Stimulated activated effector memory CD8-positive, alpha-beta T cell treated with anti-CD3 and anti-CD28 coated beads, Interleukin-12 subunit alpha, Interleukin-12 subunit beta, amount 100 ng/mL, for 72 hours (primary cell): ENCODE data around the gene CLIC5.
A peak's percentile ranks its signal among the peaks of the same experiment; 100 is the strongest.

Experiments
- ATAC-seq: fragments of 150-1000 bp; cut with Tn5 transposase; 2 replicates; pipeline ENCODE4 v1.10.0; 2021
- DNase-seq, 2 donors: peaks; one replicate each; pipeline ENCODE4 v3.0.0; 2021 to 2022; ENCODE audit warnings: low spot score in 2 of 2
- H3K27ac Mint-ChIP-seq: one replicate; pipeline ENCODE4 v1.8.0; 2022; ENCODE audit warnings: mild to moderate bottlenecking, mixed read lengths
- H3K36me3 Mint-ChIP-seq: one replicate; pipeline ENCODE4 v1.8.0; 2022; ENCODE audit warnings: mild to moderate bottlenecking, mixed read lengths
- H3K4me1 Mint-ChIP-seq: one replicate; pipeline ENCODE4 v1.8.0; 2022; ENCODE audit warnings: mixed read lengths
- H3K4me3 Mint-ChIP-seq: one replicate; pipeline ENCODE4 v1.8.0; 2022; ENCODE audit warnings: mild to moderate bottlenecking, mixed read lengths
- H3K9me3 Mint-ChIP-seq: one replicate; pipeline ENCODE4 v1.8.0; 2022; ENCODE audit warnings: mixed read lengths

The CLIC5 gene

GRCh38 chr6:45857827-45858226 lies 157.8 kb downstream of the CLIC5 start:
- H3K36me3 Mint-ChIP-seq: no peaks in the 10 kb centered on the region
- H3K4me1 Mint-ChIP-seq: no peaks in the 10 kb centered on the region
- DNase-seq: no peak
- no peak overlapping the region for H3K27ac Mint-ChIP-seq
- ATAC-seq: no peak
- H3K4me3 Mint-ChIP-seq: no peak overlapping the region
- no peaks in the 10 kb centered on the region for H3K9me3 Mint-ChIP-seq

GRCh38 chr6:45855642-45856394 lies 159.8 kb downstream of the CLIC5 start:
- Mint-ChIP-seq H3K9me3 (no peaks in the 10 kb centered on the region), H3K36me3 (no peaks in the 10 kb centered on the region), H3K4me3 (no peak overlapping the region), H3K4me1 (no peaks in the 10 kb centered on the region), H3K27ac (no peak overlapping the region)
- ATAC-seq: no peak
- DNase-seq: no peak

GRCh38 chr6:45854149-45854742 lies 161.4 kb downstream of the CLIC5 start:
- no peaks in the 10 kb centered on the region for H3K9me3 Mint-ChIP-seq

GRCh38 chr6:45851034-45851400 lies 164.6 kb downstream of the CLIC5 start:
- ATAC-seq (no peak), DNase-seq (no peak)
- Mint-ChIP-seq H3K36me3 (no peaks in the 10 kb centered on the region), H3K4me3 (no peak overlapping the region), H3K9me3 (no peaks in the 10 kb centered on the region), H3K4me1 (no peaks in the 10 kb centered on the region), H3K27ac (no peak overlapping the region)

More at GRCh38 chr6:45854149-45854742, 161.4 kb downstream of the CLIC5 start:
- H3K36me3 Mint-ChIP-seq: no peaks in the 10 kb centered on the region
- no peak overlapping the region for H3K27ac Mint-ChIP-seq
- no peak overlapping the region for H3K4me3 Mint-ChIP-seq
- ATAC-seq (no peak), DNase-seq (no peak)
- no peaks in the 10 kb centered on the region for H3K4me1 Mint-ChIP-seq

GRCh38 chr6:45850378-45851033 lies 165.2 kb downstream of the CLIC5 start:
- DNase-seq (no peak), ATAC-seq (no peak)
- H3K4me3 Mint-ChIP-seq: no peak overlapping the region
- no peaks in the 10 kb centered on the region for H3K9me3 Mint-ChIP-seq
- H3K27ac Mint-ChIP-seq: no peak overlapping the region
- H3K36me3 Mint-ChIP-seq: no peaks in the 10 kb centered on the region
- no peaks in the 10 kb centered on the region for H3K4me1 Mint-ChIP-seq

GRCh38 chr6:45845567-45845966 lies 170.1 kb downstream of the CLIC5 start:
- Mint-ChIP-seq H3K27ac (no peak overlapping the region), H3K4me1 (no peaks in the 10 kb centered on the region), H3K9me3 (no peaks in the 10 kb centered on the region), H3K36me3 (no peaks in the 10 kb centered on the region), H3K4me3 (no peak overlapping the region)
- DNase-seq (no peak), ATAC-seq (no peak)

GRCh38 chr6:45844986-45845385 lies 170.7 kb downstream of the CLIC5 start:
- H3K27ac Mint-ChIP-seq: no peak overlapping the region
- no peaks in the 10 kb centered on the region for H3K9me3 Mint-ChIP-seq
- no peak for ATAC-seq
- H3K4me3 Mint-ChIP-seq: no peak overlapping the region
- no peaks in the 10 kb centered on the region for H3K36me3 Mint-ChIP-seq
- DNase-seq: no peak
- no peaks in the 10 kb centered on the region for H3K4me1 Mint-ChIP-seq

GRCh38 chr6:45843848-45844521 lies 171.7 kb downstream of the CLIC5 start:
- no peaks in the 10 kb centered on the region for H3K36me3 Mint-ChIP-seq
- no peak overlapping the region for H3K4me3 Mint-ChIP-seq
- H3K27ac Mint-ChIP-seq: no peak overlapping the region
- ATAC-seq (no peak), DNase-seq (no peak)
- peaks cover 5% of the 10 kb centered on the region for H3K4me1 Mint-ChIP-seq
- H3K9me3 Mint-ChIP-seq: no peaks in the 10 kb centered on the region

GRCh38 chr6:45841062-45841461 lies 174.6 kb downstream of the CLIC5 start:
- DNase-seq: no peak
- ATAC-seq: no peak
- H3K27ac Mint-ChIP-seq: no peak overlapping the region
- H3K4me1 Mint-ChIP-seq: peaks cover 30% of the 10 kb centered on the region
- no peaks in the 10 kb centered on the region for H3K9me3 Mint-ChIP-seq
- H3K36me3 Mint-ChIP-seq: no peaks in the 10 kb centered on the region
- H3K4me3 Mint-ChIP-seq: no peak overlapping the region

- Mint-ChIP-seq H3K36me3 (no peaks in the 10 kb centered on the region), H3K27ac (peak overlapping the region; percentile 67), H3K9me3 (no peaks in the 10 kb centered on the region), H3K4me3 (no peak overlapping the region), H3K4me1 (peaks cover 42% of the 10 kb centered on the region)
- ATAC-seq (no peak), DNase-seq (no peak)
Observed at GRCh38 chr6:45838996-45839395, 176.7 kb downstream of the CLIC5 start.

- Mint-ChIP-seq H3K27ac (peak overlapping the region; percentile 67), H3K9me3 (no peaks in the 10 kb centered on the region), H3K4me3 (no peak overlapping the region), H3K4me1 (peaks cover 42% of the 10 kb centered on the region), H3K36me3 (no peaks in the 10 kb centered on the region)
- no peak for ATAC-seq
- DNase-seq: no peak
Observed at GRCh38 chr6:45838451-45838850, 177.2 kb downstream of the CLIC5 start.

- peak; percentile 53 for ATAC-seq
- Mint-ChIP-seq H3K4me1 (peaks cover 42% of the 10 kb centered on the region), H3K36me3 (no peaks in the 10 kb centered on the region), H3K9me3 (no peaks in the 10 kb centered on the region), H3K4me3 (no peak overlapping the region), H3K27ac (peak overlapping the region; percentile 67)
- no peak for DNase-seq
Observed at GRCh38 chr6:45837541-45838200, 178.0 kb downstream of the CLIC5 start.

- ATAC-seq (peak; percentile 25), DNase-seq (no peak)
- H3K27ac Mint-ChIP-seq: no peak overlapping the region
- no peak overlapping the region for H3K4me3 Mint-ChIP-seq
- peaks cover 47% of the 10 kb centered on the region for H3K4me1 Mint-ChIP-seq
- H3K9me3 Mint-ChIP-seq: no peaks in the 10 kb centered on the region
- H3K36me3 Mint-ChIP-seq: peaks cover 2% of the 10 kb centered on the region
Observed at GRCh38 chr6:45836984-45837383, 178.7 kb downstream of the CLIC5 start.

- DNase-seq (no peak), ATAC-seq (no peak)
- Mint-ChIP-seq H3K4me1 (peaks cover 53% of the 10 kb centered on the region), H3K36me3 (peaks cover 8% of the 10 kb centered on the region), H3K27ac (peak overlapping the region; percentile 74), H3K9me3 (no peaks in the 10 kb centered on the region), H3K4me3 (no peak overlapping the region)
Observed at GRCh38 chr6:45836438-45836824, 179.2 kb downstream of the CLIC5 start.
